Testis (tissue), 2 donors: ENCODE measurements around the gene PTGER2.

Experiments
- CTCF ChIP-seq, 3 experiments: fragments of 450-650 bp in 2 of 3; fragments of 200-600 bp in 1 of 3; sonication (generic) in 1 of 3; IDR thresholded peaks; one replicate each; pipeline ENCODE4 v1.5.1; 2016 to 2019; ENCODE audit warnings: antibody characterized with exemption in 3 of 3, mild to moderate bottlenecking in 2 of 3, moderate library complexity in 1 of 3
- POLR2A ChIP-seq: fragments of 450-650 bp; IDR thresholded peaks from one replicate; pipeline ENCODE4 v1.6.1; 2017; ENCODE audit warnings: antibody characterized with exemption, mild to moderate bottlenecking, moderate library complexity

GRCh38 chr14:52333823-52334657 is 19.9 kb downstream of the PTGER2 start:
- TF ChIP-seq CTCF (IDR thresholded peaks at IDR 0.05), result no peak
- no peak for TF ChIP-seq POLR2A
